GM23338 (cell line): ENCODE measurements around the gene GPR158. TPM values are rescaled to one million over a fixed set of nuclear protein-coding genes. Genes with fewer than 3 reads are reported as not detected.
"Not testable (repeated sequence)": the region's sequence is repeated elsewhere in the genome, so short reads cannot be mapped to it uniquely, and the experiment has no call there.

Experiments
- ATAC-seq: fragments of 200-7000 bp; cut with Tn5 transposase; 3 replicates; pipeline ENCODE4 v1.9.1; 2020
- DNase-seq: peaks from one replicate; pipeline ENCODE4 v3.0.0-alpha.2; 2015; ENCODE audit warnings: low spot score
- H2AFZ ChIP-seq: fragments of 200-600 bp; sonication (generic); 2 replicates; pipeline ENCODE4 v1.8.0; 2016; ENCODE audit warnings: antibody characterized with exemption, mild to moderate bottlenecking, moderate library complexity
- H3F3A ChIP-seq: fragments of 200-600 bp; sonication (generic); replicated peaks from 2 replicates; pipeline ENCODE4 v1.8.0; 2017; ENCODE audit warnings: antibody characterized with exemption, mixed run types, low read depth
- H3K27ac ChIP-seq: fragments of 200-600 bp; sonication (generic); 2 replicates; pipeline ENCODE4 v1.6.1; 2016; ENCODE audit warnings: low read depth
- H3K27me3 ChIP-seq: fragments of 200-600 bp; sonication (generic); 2 replicates; pipeline ENCODE4 v1.8.0; 2016; ENCODE audit warnings: mild to moderate bottlenecking, mixed run types, moderate library complexity; ENCODE audit not compliant: insufficient read depth
- H3K36me3 ChIP-seq: fragments of 200-600 bp; sonication (generic); 2 replicates; pipeline ENCODE4 v1.8.0; 2016; ENCODE audit warnings: mild to moderate bottlenecking; ENCODE audit not compliant: insufficient read depth
- H3K4me1 ChIP-seq: fragments of 200-600 bp; sonication (generic); 2 replicates; pipeline ENCODE4 v1.8.0; 2016; ENCODE audit warnings: mild to moderate bottlenecking, moderate library complexity; ENCODE audit not compliant: insufficient read depth
- H3K4me2 ChIP-seq: fragments of 200-600 bp; sonication (generic); 2 replicates; pipeline ENCODE4 v1.7.1; 2017; ENCODE audit warnings: mixed run types
- H3K4me3 ChIP-seq: fragments of 200-600 bp; sonication (generic); 2 replicates; pipeline ENCODE4 v1.6.1; 2016; ENCODE audit warnings: mixed run types
- H3K79me2 ChIP-seq: fragments of 200-600 bp; sonication (generic); replicated peaks from 2 replicates; pipeline ENCODE4 v1.8.0; 2017; ENCODE audit warnings: mild to moderate bottlenecking; ENCODE audit not compliant: insufficient read depth
- H3K9me2 ChIP-seq: fragments of 200-600 bp; sonication (generic); 2 replicates; pipeline ENCODE4 v1.8.0; 2017; ENCODE audit not compliant: insufficient read depth
- H4K20me1 ChIP-seq: fragments of 200-600 bp; sonication (generic); replicated peaks from 2 replicates; pipeline ENCODE4 v1.8.0; 2017; ENCODE audit warnings: mild to moderate bottlenecking; ENCODE audit not compliant: insufficient read depth
- H3K27ac Mint-ChIP-seq: 2 replicates; pipeline ENCODE4 v1.8.0; 2020; ENCODE audit warnings: inconsistent platforms, mild to moderate bottlenecking, moderate library complexity, mixed read lengths
- H3K27me3 Mint-ChIP-seq: 3 replicates; pipeline ENCODE4 v1.8.0; 2022; ENCODE audit warnings: low read depth, mild to moderate bottlenecking, moderate library complexity, mixed read lengths, inconsistent platforms; ENCODE audit not compliant: insufficient read depth, poor library complexity
- H3K36me3 Mint-ChIP-seq: 3 replicates; pipeline ENCODE4 v1.8.0; 2021; ENCODE audit warnings: low read depth, mild to moderate bottlenecking, inconsistent platforms, moderate library complexity, mixed read lengths
- H3K4me1 Mint-ChIP-seq: 3 replicates; pipeline ENCODE4 v1.8.0; 2020; ENCODE audit warnings: mild to moderate bottlenecking, inconsistent platforms, mixed read lengths
- H3K4me3 Mint-ChIP-seq: 3 replicates; pipeline ENCODE4 v1.8.0; 2021; ENCODE audit warnings: moderate library complexity, mild to moderate bottlenecking, inconsistent platforms, mixed read lengths
- H3K9me3 Mint-ChIP-seq: 3 replicates; pipeline ENCODE4 v1.8.0; 2020; ENCODE audit warnings: moderate library complexity, mild to moderate bottlenecking, inconsistent platforms, mixed read lengths
- CREB1 ChIP-seq: fragments of 250-450 bp; sonication (Bioruptor Pico); IDR thresholded peaks from 2 replicates; pipeline ENCODE4 v1.5.0; 2020; ENCODE audit warnings: low read depth, mild to moderate bottlenecking, moderate library complexity
- ETS1 ChIP-seq: IDR thresholded peaks from 2 replicates; pipeline ENCODE4 v1.6.1; 2016; ENCODE audit warnings: antibody characterized with exemption
- EZH2phosphoT487 ChIP-seq: fragments of 200-600 bp; sonication (generic); IDR thresholded peaks from one replicate; pipeline ENCODE4 v1.8.1; 2018; ENCODE audit warnings: antibody characterized with exemption; ENCODE audit not compliant: unreplicated experiment
- NANOG ChIP-seq: IDR thresholded peaks from 2 replicates; pipeline ENCODE4 v1.6.1; 2016; ENCODE audit warnings: antibody characterized with exemption, borderline replicate concordance
- REST ChIP-seq: IDR thresholded peaks from one replicate; pipeline ENCODE4 v1.6.1; 2018; ENCODE audit warnings: antibody characterized with exemption; ENCODE audit not compliant: unreplicated experiment
- STAT1 ChIP-seq: IDR thresholded peaks from one replicate; pipeline ENCODE4 v1.6.1; 2016; ENCODE audit warnings: antibody characterized with exemption; ENCODE audit not compliant: unreplicated experiment
- ZNF331 ChIP-seq: fragments of 250-450 bp; sonication (Bioruptor Pico); IDR thresholded peaks from 2 replicates; pipeline ENCODE4 v1.5.0; 2020; ENCODE audit warnings: low read depth, mild to moderate bottlenecking, moderate library complexity
- polyA plus RNA-seq: library from polyadenylated mRNA; unstranded; fragments of >200 nt; fragmentation: Nextera tagmentation; extraction: Ambion mirVana; gene quantifications from 2 replicates; pipeline ENCODE4 v1.2.1, GENCODE V29; 2016
- total RNA-seq: library from RNA; depleted of rRNA; stranded (reverse); fragments of >200 nt; shearing (Covaris generic); gene quantifications from 2 replicates; pipeline ENCODE4 v1.2.3, GENCODE V29; 2014

Gene GPR158
- total and polyA plus RNA-seq, 2 experiments from 2014 or later: 0.13 to 1.5 TPM

GRCh38 chr10:25328361-25328760 is 153.6 kb downstream of the GPR158 start (continued):
- TF ChIP-seq REST: no peak
- no peak for TF ChIP-seq EZH2phosphoT487
- TF ChIP-seq STAT1: no peak
- no peak for TF ChIP-seq CREB1

- DNase-seq, H3K4me3 ChIP-seq, H3K4me2 ChIP-seq, H3K27me3 ChIP-seq, ATAC-seq, H4K20me1 ChIP-seq, H3K9me2 ChIP-seq, H3K27ac ChIP-seq, H3K36me3 ChIP-seq, H3K9me3 Mint-ChIP-seq, H2AFZ ChIP-seq, H3K36me3 Mint-ChIP-seq, H3F3A ChIP-seq, H3K79me2 ChIP-seq, H3K27me3 Mint-ChIP-seq, H3K4me3 Mint-ChIP-seq, H3K27ac Mint-ChIP-seq: not testable (repeated sequence)
- H3K4me1 Mint-ChIP-seq: peaks cover 14% of the 10 kb centered on the region; the same call in 2 of the 3 replicates
- peaks cover 14% of the 10 kb centered on the region for H3K4me1 ChIP-seq
Measured at GRCh38 chr10:25329587-25329986, 154.8 kb downstream of the GPR158 start.

GRCh38 chr10:25334445-25334844 is 159.6 kb downstream of the GPR158 start:
- Histone ChIP-seq H3K27me3 (no peaks in the 10 kb centered on the region), H2AFZ (no peak overlapping the region), H3K4me2 (no peak overlapping the region), H3K79me2 (no peaks in the 10 kb centered on the region), H3F3A (no peaks in the 10 kb centered on the region), H3K36me3 (no peaks in the 10 kb centered on the region), H3K27ac (no peak overlapping the region), H3K9me2 (no peaks in the 10 kb centered on the region), H4K20me1 (no peaks in the 10 kb centered on the region), H3K4me3 (no peak overlapping the region), H3K4me1 (peaks cover 14% of the 10 kb centered on the region)
- TF ChIP-seq ZNF331 (CRISPR knock-in tag) (no peak), NANOG (no peak), ETS1 (no peak)
- Mint-ChIP-seq H3K4me1 (peaks cover 14% of the 10 kb centered on the region; the same call in 2 of the 3 replicates), H3K27ac (no peak overlapping the region), H3K4me3 (no peak overlapping the region), H3K27me3 (no peaks in the 10 kb centered on the region), H3K36me3 (no peaks in the 10 kb centered on the region), H3K9me3 (no peaks in the 10 kb centered on the region)
- DNase-seq: no peak
- ATAC-seq: no peak
